ENCODE results near the gene CHMP3. TPM values are rescaled to one million over a fixed set of nuclear protein-coding genes. Genes with fewer than 3 reads are reported as not detected.
"Not testable (repeated sequence)": the region's sequence is repeated elsewhere in the genome, so short reads cannot be mapped to it uniquely, and the experiment has no call there.

The CHMP3 gene
- total RNA-seq, 4 donors from 2014 or later: 87.0 to 155 (median 129) TPM

DNA sequence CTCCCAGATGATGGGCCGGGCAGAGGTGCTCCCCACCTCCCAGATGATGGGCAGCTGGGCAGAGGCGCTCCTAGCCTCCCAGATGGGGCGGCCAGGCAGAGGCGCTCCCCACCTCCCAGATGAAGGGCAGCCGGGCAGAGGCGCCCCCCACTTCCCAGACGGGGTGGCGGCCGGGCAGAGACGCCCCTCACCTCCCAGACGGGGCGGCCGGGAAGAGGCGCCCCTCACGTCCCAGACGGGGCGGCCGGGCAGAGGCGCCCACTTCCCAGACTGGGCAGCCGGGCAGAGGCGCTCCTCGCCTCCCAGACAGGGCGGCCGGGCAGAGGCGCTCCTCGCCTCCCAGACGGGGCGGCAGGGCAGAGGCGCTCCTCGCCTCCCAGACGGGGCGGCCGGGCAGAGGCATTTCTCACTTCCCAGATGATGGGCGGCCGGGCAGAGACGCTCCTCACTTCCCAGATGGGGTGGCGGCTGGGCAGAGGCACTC, 14.3 kb downstream of the CHMP3 start:
- DNase-seq (ENCODE audit: low spot score in 2 of 2); H3K4me3 ChIP-seq; H3K4me1 ChIP-seq; H3K27me3 ChIP-seq; H3K27ac ChIP-seq: not testable (repeated sequence)
- 94 to 100% methylated on average over 5 to 10 of the region's 37 CpGs for WGBS, 2 donors
- Histone ChIP-seq H3K9me3 (peaks cover 0 to 21% (median 0%) of the 10 kb centered on the region in 4 donors), H3K36me3 (peaks cover 0 to 45% (median 0%) of the 10 kb centered on the region in 3 donors)

DNA sequence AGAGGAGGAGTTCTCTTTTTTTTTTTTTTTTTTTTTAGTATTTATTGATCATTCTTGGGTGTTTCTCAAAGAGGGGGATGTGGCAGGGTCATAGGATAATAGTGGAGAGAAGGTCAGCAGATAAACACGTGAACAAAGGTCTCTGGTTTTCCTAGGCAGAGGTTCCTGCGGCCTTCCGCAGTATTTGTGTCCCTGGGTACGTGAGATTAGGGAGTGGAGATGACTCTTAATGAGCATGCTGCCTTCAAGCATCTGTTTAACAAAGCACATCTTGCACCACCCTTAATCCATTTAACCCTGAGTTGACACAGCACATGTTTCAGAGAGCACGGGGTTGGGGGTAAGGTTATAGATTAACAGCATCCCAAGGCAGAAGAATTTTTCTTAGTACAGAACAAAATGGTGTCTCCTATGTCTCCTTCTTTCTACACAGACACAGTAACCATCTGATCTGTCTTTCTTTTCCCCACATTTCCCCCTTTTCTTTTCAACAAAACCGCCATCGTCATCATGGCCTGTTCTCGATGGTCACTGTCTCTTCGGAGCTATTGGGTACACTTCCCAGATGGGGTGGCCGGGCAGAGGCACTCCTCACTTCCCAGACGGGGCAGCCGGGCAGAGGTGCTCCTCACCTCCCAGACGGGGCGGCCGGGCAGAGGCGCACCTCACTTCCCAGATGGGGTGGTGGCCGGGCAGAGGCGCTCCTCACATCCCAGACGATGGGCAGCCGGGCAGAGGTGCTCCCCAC, 14.9 kb downstream of the CHMP3 start:
- not testable (repeated sequence) for H3K4me3 ChIP-seq; DNase-seq (ENCODE audit: low spot score in 2 of 2); H3K27ac ChIP-seq; H3K27me3 ChIP-seq; H3K4me1 ChIP-seq
- H3K9me3 ChIP-seq: peaks cover 0 to 21% (median 0%) of the 10 kb centered on the region in 4 donors
- 91 to 96% methylated on average over 13 to 20 of the region's 20 CpGs for WGBS, 2 donors
- peaks cover 0 to 42% (median 0%) of the 10 kb centered on the region in 3 donors for H3K36me3 ChIP-seq

DNA sequence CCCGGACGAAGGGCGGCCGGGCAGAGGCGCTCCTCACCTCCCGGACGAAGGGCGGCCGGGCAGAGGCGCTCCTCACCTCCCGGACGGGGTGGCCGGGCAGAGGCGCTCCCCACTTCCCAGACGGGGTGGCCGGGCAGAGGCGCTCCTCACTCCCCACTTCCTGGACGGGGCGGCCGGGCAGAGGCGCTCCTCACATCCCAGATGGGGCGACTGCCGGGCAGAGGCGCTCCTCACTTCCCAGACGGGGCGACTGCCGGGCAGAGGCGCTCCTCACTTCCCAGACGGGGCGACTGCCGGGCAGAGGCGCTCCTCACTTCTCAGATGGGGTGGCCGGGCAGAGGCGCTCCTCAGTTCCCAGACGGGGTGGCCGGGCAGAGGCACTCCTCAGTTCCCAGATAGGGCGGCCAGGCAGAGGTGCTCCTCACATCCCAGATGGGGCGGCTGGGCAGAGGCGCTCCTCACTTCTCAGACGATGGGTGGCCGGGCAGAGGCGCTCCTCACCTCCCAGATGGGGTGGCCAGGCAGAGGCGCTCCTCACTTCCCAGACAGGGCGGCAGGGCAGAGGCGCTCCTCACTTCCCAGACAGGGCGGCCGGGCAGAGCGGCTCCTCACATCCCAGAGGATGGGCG, 17.8 kb downstream of the CHMP3 start:
- not testable (repeated sequence) for DNase-seq (ENCODE audit: low spot score in 2 of 2)
- WGBS, 2 donors: 95 to 99% methylated on average over 17 to 22 of the region's 49 CpGs

DNA sequence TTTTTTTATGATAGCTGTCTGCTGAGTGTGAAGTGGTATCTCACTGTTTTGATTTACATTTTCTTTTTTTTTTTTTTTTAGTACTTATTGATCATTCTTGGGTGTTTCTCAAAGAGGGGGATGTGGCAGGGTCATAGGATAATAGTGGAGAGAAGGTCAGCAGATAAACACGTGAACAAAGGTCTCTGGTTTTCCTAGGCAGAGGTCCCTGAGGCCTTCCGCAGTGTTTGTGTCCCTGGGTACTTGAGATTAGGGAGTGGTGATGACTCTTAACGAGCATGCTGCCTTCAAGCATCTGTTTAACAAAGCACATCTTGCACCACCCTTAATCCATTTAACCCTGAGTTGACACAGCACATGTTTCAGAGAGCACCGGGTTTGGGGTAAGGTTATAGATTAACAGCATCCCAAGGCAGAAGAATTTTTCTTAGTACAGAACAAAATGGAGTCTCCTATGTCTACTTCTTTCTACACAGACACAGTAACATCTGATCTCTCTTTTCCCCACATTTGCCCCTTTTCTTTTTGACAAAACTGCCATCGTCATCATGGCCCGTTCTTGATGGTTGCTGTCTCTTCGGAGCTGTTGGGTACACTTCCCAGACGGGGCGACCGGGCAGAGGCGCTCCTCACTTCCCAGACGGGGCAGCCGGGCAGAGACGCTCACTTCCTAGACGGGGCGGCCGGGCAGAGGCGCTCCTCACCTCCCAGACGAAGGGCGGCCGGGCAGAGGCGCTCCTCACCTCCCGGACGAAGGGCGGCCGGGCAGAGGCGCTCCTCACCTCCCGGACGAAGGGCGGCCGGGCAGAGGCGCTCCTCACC, 18.8 kb downstream of the CHMP3 start:
- peaks cover 0 to 28% (median 0%) of the 10 kb centered on the region in 3 donors for H3K36me3 ChIP-seq
- DNase-seq (ENCODE audit: low spot score in 2 of 2); H3K27ac ChIP-seq; H3K27me3 ChIP-seq; H3K4me3 ChIP-seq: not testable (repeated sequence)
- peaks cover 0 to 14% (median 0%) of the 10 kb centered on the region in 4 donors for H3K9me3 ChIP-seq
- H3K4me1 ChIP-seq: peaks cover 0 to 19% (median 0%) of the 10 kb centered on the region in 4 donors
- 92 to 93% methylated on average over 21 to 29 of the region's 32 CpGs for WGBS, 2 donors

More for the DNA sequence above, 17.8 kb downstream of the CHMP3 start:
- H3K4me3 ChIP-seq, H3K27ac ChIP-seq, H3K27me3 ChIP-seq: not testable (repeated sequence)
- Histone ChIP-seq H3K9me3 (peaks cover 0 to 21% (median 0%) of the 10 kb centered on the region in 4 donors), H3K4me1 (peaks cover 0 to 17% (median 0%) of the 10 kb centered on the region in 4 donors), H3K36me3 (peaks cover 0 to 37% (median 0%) of the 10 kb centered on the region in 3 donors)

DNA sequence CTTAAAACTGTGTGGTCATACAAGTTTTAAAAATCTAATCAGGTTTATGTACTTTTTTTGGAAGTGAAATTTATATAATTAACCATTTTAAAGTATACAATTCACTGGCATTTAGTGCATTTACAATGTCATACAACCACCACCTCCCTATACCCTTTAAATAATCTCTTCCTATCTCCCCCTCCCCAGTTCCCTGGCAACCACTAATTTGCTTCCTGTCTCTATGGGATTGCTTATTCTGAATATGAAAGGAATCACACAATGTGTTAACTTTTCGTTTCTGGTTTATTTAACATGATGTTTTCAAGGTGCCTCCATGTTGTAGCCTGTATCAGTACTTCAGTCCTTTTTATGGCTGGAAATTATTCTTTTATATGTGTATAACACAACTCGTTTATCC, 19.4 kb downstream of the CHMP3 start:
- H3K36me3 ChIP-seq: peaks cover 0 to 21% (median 0%) of the 10 kb centered on the region in 3 donors
- TF ChIP-seq EP300 (IDR thresholded peaks at IDR 0.05): no peak
- TF ChIP-seq POLR2A (IDR thresholded peaks at IDR 0.05): no peak
- TF ChIP-seq, protein P1, sequence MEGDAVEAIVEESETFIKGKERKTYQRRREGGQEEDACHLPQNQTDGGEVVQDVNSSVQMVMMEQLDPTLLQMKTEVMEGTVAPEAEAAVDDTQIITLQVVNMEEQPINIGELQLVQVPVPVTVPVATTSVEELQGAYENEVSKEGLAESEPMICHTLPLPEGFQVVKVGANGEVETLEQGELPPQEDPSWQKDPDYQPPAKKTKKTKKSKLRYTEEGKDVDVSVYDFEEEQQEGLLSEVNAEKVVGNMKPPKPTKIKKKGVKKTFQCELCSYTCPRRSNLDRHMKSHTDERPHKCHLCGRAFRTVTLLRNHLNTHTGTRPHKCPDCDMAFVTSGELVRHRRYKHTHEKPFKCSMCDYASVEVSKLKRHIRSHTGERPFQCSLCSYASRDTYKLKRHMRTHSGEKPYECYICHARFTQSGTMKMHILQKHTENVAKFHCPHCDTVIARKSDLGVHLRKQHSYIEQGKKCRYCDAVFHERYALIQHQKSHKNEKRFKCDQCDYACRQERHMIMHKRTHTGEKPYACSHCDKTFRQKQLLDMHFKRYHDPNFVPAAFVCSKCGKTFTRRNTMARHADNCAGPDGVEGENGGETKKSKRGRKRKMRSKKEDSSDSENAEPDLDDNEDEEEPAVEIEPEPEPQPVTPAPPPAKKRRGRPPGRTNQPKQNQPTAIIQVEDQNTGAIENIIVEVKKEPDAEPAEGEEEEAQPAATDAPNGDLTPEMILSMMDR (IDR thresholded peaks at IDR 0.05): no peak
- DNase-seq (ENCODE audit: low spot score in 2 of 2): no peak
- no peaks in the 10 kb centered on the region for H3K27me3 ChIP-seq
- peaks cover 0 to 19% (median 0%) of the 10 kb centered on the region in 4 donors for H3K4me1 ChIP-seq
- no peak overlapping the region for H3K4me3 ChIP-seq
- 79 to 80% methylated on average over 2 of the region's 2 CpGs for whole genome bisulfite sequencing, 2 donors
- H3K27ac ChIP-seq: no peak overlapping the region
- H3K9me3 ChIP-seq: peaks cover 0 to 9% (median 0%) of the 10 kb centered on the region in 4 donors

DNA sequence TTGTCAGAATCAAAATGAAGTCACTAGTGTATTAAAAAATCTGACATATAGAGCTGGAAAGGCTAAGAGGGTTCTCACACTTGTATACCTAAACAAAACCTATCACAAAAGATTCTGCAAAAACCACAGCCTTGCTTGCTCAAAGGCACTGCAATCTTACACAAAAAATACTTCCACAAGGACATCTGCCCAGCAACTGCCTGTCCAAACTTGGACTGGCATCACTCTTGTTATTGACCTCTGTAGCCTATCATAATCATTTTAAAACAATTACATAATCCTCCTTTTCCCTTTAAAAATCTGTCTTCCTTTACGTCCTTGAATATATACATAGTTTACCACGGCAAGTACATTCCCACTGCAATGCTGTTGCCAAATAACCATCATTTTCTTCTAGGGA, 19.9 kb downstream of the CHMP3 start:
- TF ChIP-seq POLR2A (IDR thresholded peaks at IDR 0.05) (no peak), EP300 (IDR thresholded peaks at IDR 0.05) (no peak)
- TF ChIP-seq, protein P1 (IDR thresholded peaks at IDR 0.05): no peak
- WGBS, 2 donors: 70 to 71% methylated on average over 2 of the region's 2 CpGs

More for the DNA sequence above, 19.9 kb downstream of the CHMP3 start:
- Histone ChIP-seq H3K4me3 (no peak overlapping the region), H3K27me3 (no peaks in the 10 kb centered on the region), H3K27ac (no peak overlapping the region), H3K4me1 (peaks cover 0 to 19% (median 0%) of the 10 kb centered on the region in 4 donors), H3K36me3 (peaks cover 0 to 16% (median 0%) of the 10 kb centered on the region in 3 donors), H3K9me3 (peaks cover 0 to 9% (median 0%) of the 10 kb centered on the region in 4 donors)
- no peak for DNase-seq (ENCODE audit: low spot score in 2 of 2)
